Hepatocyte (in vitro differentiated cells): Measurements from ENCODE around the gene PTPRN2. TPM values are rescaled to one million over a fixed set of nuclear protein-coding genes. Genes with fewer than 3 reads are reported as not detected.

Source experiments
- DNase-seq: peaks from one replicate; pipeline ENCODE4 v3.0.0-alpha.2; 2016; ENCODE audit warnings: low spot score
- H2AFZ ChIP-seq: fragments of 200-600 bp; sonication (generic); 2 replicates; pipeline ENCODE4 v1.6.0; 2016; ENCODE audit warnings: antibody characterized with exemption, mild to moderate bottlenecking
- H3K27ac ChIP-seq: fragments of 200-600 bp; sonication (generic); 2 replicates; pipeline ENCODE4 v1.5.1; 2016; ENCODE audit warnings: mild to moderate bottlenecking
- H3K27me3 ChIP-seq: fragments of 200-600 bp; sonication (generic); 2 replicates; pipeline ENCODE4 v1.6.1; 2016
- H3K36me3 ChIP-seq: fragments of 200-600 bp; sonication (generic); replicated peaks from 2 replicates; pipeline ENCODE4 v1.5.1; 2016; ENCODE audit warnings: low read depth; ENCODE audit not compliant: insufficient read depth
- H3K4me1 ChIP-seq: fragments of 200-600 bp; sonication (generic); 2 replicates; pipeline ENCODE4 v1.5.1; 2016; ENCODE audit warnings: mild to moderate bottlenecking, moderate library complexity; ENCODE audit not compliant: insufficient read depth
- H3K4me2 ChIP-seq: fragments of 200-600 bp; sonication (generic); 2 replicates; pipeline ENCODE4 v1.6.0; 2016
- H3K4me3 ChIP-seq: fragments of 200-600 bp; sonication (generic); 2 replicates; pipeline ENCODE4 v1.5.1; 2016; ENCODE audit warnings: mild to moderate bottlenecking
- H3K79me2 ChIP-seq: fragments of 200-600 bp; sonication (generic); 2 replicates; pipeline ENCODE4 v1.6.0; 2017; ENCODE audit warnings: mild to moderate bottlenecking
- H3K9me2 ChIP-seq: fragments of 200-600 bp; sonication (generic); replicated peaks from 2 replicates; pipeline ENCODE4 v1.6.0; 2017; ENCODE audit warnings: mild to moderate bottlenecking; ENCODE audit not compliant: insufficient read depth
- H3K9me3 ChIP-seq: fragments of 200-600 bp; sonication (generic); 2 replicates; pipeline ENCODE4 v1.5.1; 2016; ENCODE audit warnings: low read depth, mild to moderate bottlenecking
- H4K20me1 ChIP-seq: fragments of 200-600 bp; sonication (generic); 2 replicates; pipeline ENCODE4 v1.6.0; 2016; ENCODE audit warnings: mild to moderate bottlenecking; ENCODE audit not compliant: insufficient read depth, poor library complexity, severe bottlenecking
- CTCF ChIP-seq: fragments of 200-600 bp; sonication (generic); IDR thresholded peaks from 2 replicates; pipeline ENCODE4 v1.5.1; 2016; ENCODE audit warnings: antibody characterized with exemption, mild to moderate bottlenecking; ENCODE audit not compliant: poor library complexity
- EZH2 ChIP-seq: fragments of 200-600 bp; sonication (generic); IDR thresholded peaks from 2 replicates; pipeline ENCODE4 v1.6.1; 2016; ENCODE audit warnings: antibody characterized with exemption, mild to moderate bottlenecking, borderline replicate concordance
- EZH2phosphoT487 ChIP-seq: fragments of 200-600 bp; sonication (generic); IDR thresholded peaks from one replicate; pipeline ENCODE4 v1.6.1; 2018; ENCODE audit warnings: antibody characterized with exemption, mild to moderate bottlenecking, low read depth, moderate library complexity; ENCODE audit not compliant: unreplicated experiment, severe bottlenecking
- WGBS: methylation state at CpG from one replicate; pipeline ENCODE4 v1.1.6; 2016; ENCODE audit warnings: low lambda C conversion rate; ENCODE audit errors: missing lambda C conversion rate; 5-methylcytosine and 5-hydroxymethylcytosine counted together
- polyA plus RNA-seq: library from polyadenylated mRNA; unstranded; fragments of >200 nt; fragmentation: Nextera tagmentation; extraction: Ambion mirVana; gene quantifications from 2 replicates; pipeline ENCODE4 v1.2.1, GENCODE V29; 2016
- total RNA-seq: library from RNA; depleted of rRNA; stranded (reverse); fragments of >200 nt; gene quantifications from 2 replicates; pipeline ENCODE4 v1.2.3, GENCODE V29; 2014

The PTPRN2 gene
- total and polyA plus RNA-seq, 2 experiments from 2014 or later: 2.1 to 3.3 TPM

- no peak for DNase-seq
- no peaks in the 10 kb centered on the region for H3K36me3 ChIP-seq
- WGBS: 90% methylated on average over 16 of the region's 20 CpGs
- no peaks in the 10 kb centered on the region for H3K4me1 ChIP-seq
- H3K27ac ChIP-seq: no peak overlapping the region
- H4K20me1 ChIP-seq: no peaks in the 10 kb centered on the region
- no peak overlapping the region for H2AFZ ChIP-seq
- H3K9me3 ChIP-seq: no peaks in the 10 kb centered on the region
- no peaks in the 10 kb centered on the region for H3K79me2 ChIP-seq
- no peaks in the 10 kb centered on the region for H3K9me2 ChIP-seq
- no peak overlapping the region for H3K4me3 ChIP-seq
- H3K4me2 ChIP-seq: no peak overlapping the region
- no peaks in the 10 kb centered on the region for H3K27me3 ChIP-seq
- TF ChIP-seq CTCF (no peak), EZH2 (no peak), EZH2phosphoT487 (no peak)
These were observed 1063.7 kb downstream of the PTPRN2 start for GRCh38 chr7:157523766-157524421.

- Histone ChIP-seq H3K27me3 (no peaks in the 10 kb centered on the region), H3K36me3 (no peaks in the 10 kb centered on the region), H3K4me3 (no peak overlapping the region), H3K79me2 (no peaks in the 10 kb centered on the region), H3K4me2 (no peak overlapping the region), H3K9me2 (no peaks in the 10 kb centered on the region), H4K20me1 (no peaks in the 10 kb centered on the region), H3K9me3 (no peaks in the 10 kb centered on the region), H3K4me1 (no peaks in the 10 kb centered on the region), H2AFZ (no peak overlapping the region), H3K27ac (no peak overlapping the region)
- 92% methylated on average over 13 of the region's 13 CpGs for whole genome bisulfite sequencing
- TF ChIP-seq EZH2phosphoT487 (no peak), CTCF (no peak), EZH2 (no peak)
- no peak for DNase-seq
These were observed 1064.3 kb downstream of the PTPRN2 start for GRCh38 chr7:157523371-157523765.

GRCh38 chr7:157522954-157523353 lies 1064.7 kb downstream of the PTPRN2 start:
- Histone ChIP-seq H3K79me2 (no peaks in the 10 kb centered on the region), H3K4me2 (no peak overlapping the region), H4K20me1 (no peaks in the 10 kb centered on the region), H3K4me1 (no peaks in the 10 kb centered on the region), H3K36me3 (no peaks in the 10 kb centered on the region), H3K9me3 (no peaks in the 10 kb centered on the region), H3K4me3 (no peak overlapping the region), H2AFZ (no peak overlapping the region), H3K27me3 (no peaks in the 10 kb centered on the region), H3K27ac (no peak overlapping the region), H3K9me2 (no peaks in the 10 kb centered on the region)
- 67% methylated on average over 9 of the region's 9 CpGs for WGBS
- TF ChIP-seq EZH2phosphoT487 (no peak), EZH2 (no peak), CTCF (no peak)
- DNase-seq: no peak
